ENCODE measurements around the gene CHST13. TPM values are rescaled to one million over a fixed set of nuclear protein-coding genes. Genes with fewer than 3 reads are reported as not detected.
A peak's percentile ranks its signal among the peaks of the same experiment; 100 is the strongest.
"Not testable (repeated sequence)": the region's sequence is repeated elsewhere in the genome, so short reads cannot be mapped to it uniquely, and the experiment has no call there.

Gene CHST13
- total RNA-seq, 1 donor from 2014 or later, result 43.8 TPM

DNA sequence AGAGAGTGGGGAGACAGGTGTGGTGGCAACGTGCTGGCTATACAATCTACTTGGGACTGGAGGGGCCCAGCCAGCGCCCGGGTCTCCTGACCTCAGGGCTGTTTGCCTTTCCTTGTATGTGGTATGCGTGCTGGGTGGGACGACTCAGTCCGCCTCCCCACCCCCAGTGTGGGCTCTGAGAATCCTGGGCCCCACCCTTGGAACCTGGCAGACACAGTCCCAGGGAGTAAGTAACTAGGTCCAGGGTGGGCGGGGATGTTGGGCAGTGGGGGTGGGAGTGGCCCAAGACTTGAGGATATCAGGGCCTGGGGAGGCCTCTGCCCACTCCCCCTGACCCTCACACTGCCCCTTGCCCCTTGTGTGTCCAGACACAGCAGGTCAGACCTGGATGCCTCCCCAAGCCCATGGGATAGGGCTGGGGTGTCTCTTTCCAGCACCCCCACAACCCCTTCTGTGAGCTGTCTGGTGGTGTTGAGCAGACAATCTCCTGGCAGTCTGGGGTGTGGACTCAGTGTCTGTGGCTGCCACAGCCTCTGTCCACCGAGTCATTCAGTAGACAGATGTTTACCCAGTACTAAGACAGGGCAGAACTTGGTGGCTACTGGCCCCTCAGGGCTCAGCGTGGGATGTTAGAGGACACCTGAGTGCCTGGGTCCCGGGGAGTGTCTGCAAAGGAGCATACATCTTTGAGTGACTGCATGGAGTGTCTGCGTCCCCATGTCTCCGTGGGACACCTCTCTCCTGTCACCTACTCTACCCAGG, 1.3 kb downstream of the CHST13 start:
- no peak for ATAC-seq
- DNase-seq (ENCODE audit: low spot score), result no peak

- no peak for DNase-seq (ENCODE audit: low spot score)
- ATAC-seq, result peak; percentile 3
These were observed 2.1 kb downstream of the CHST13 start for GRCh38 chr3:126525853-126526667.

DNA sequence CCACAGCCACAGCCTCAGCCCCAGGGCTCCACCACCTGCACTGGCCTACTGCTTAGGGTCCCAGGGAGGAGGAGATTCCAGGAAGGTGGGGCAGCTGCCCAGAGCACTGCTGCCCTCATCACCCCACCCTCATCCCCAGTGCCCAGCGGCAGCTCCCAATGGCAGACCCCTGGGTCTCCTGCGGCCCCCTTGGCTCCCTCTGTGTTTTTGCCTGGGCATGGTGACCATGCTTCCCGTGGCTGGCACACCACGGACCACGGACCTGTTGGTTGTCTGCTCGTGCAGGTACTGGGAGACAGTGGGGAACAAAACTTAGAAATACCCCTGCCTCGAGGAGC, 2.7 kb downstream of the CHST13 start:
- DNase-seq (ENCODE audit: low spot score), result no peak
- ATAC-seq, result no peak

GRCh38 chr3:126527006-126527405, 3.1 kb downstream of the CHST13 start:
- no peak for ATAC-seq
- no peak for DNase-seq (ENCODE audit: low spot score)

DNA sequence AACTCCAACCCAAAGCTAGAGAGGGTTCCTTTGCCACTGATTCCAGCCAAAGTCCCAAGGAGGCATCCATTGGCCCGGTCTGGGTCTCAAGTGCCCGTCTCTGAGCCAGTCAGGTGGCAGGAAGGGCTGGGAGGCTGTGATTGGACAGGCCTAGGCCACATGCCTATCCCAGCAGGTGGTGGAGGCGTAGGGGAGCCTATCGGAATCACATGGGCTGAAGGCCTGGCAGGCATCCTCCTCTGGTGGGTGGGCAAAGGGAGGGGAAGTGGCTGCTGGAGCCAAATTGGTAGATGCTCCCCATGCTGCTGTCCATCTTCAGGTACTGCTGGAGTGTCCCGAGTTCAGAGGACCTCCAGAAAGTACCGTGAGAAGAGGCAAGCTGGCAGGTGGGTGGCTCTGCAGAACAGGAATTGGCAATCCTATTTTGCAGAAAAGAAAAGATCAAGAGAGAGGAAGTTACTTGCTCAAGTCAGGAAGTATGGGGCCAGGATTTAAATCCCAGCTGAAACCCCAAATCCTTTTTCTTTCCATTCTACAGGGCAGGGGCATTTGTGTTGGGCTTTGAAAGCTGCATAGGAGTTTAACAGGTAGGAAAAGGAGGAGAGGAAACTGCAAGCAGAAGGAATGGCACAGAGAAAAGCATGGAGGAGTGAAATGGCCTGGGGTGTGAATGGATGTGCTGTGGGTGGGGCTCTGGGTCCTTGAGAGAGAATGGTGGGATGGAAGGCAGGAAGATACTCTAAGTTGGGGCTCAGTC, 3.7 kb downstream of the CHST13 start:
- ATAC-seq (no peak), DNase-seq (ENCODE audit: low spot score) (no peak)

GRCh38 chr3:126528419-126528799, 4.5 kb downstream of the CHST13 start:
- DNase-seq (ENCODE audit: low spot score), result no peak
- no peak for ATAC-seq

GRCh38 chr3:126528800-126529541, 5.0 kb downstream of the CHST13 start:
- DNase-seq (ENCODE audit: low spot score), result peak; percentile 93
- ATAC-seq, result peak; percentile 48

GRCh38 chr3:126529585-126530170, 5.7 kb downstream of the CHST13 start:
- no peak for ATAC-seq
- DNase-seq (ENCODE audit: low spot score), result no peak

GRCh38 chr3:126530171-126531050, 6.5 kb downstream of the CHST13 start:
- ATAC-seq, result peak; percentile 69

GRCh38 chr3:126531051-126531330, 7.0 kb downstream of the CHST13 start:
- DNase-seq (ENCODE audit: low spot score) (no peak), ATAC-seq (peak; percentile 37)

More at GRCh38 chr3:126530171-126531050, 6.5 kb downstream of the CHST13 start:
- DNase-seq (ENCODE audit: low spot score), result peak; percentile 82

DNA sequence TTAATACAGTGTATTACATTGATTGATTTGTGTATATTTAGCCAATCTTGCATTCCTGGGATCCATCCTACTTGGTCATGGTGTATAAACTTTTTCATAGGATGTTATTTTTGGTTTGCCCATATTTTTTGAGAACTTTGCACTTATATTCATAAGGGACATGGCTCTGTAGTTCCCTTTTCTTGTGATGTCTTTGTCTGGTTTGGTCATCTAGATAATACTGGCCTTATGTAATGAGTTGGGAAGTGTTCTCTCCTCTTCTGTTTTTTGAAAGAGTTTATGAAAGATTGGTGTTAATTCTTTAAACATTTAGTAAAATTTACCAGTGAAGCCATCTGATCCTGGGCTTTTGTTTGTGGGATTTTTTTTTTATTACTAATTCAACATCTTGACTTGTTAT, 9.6 kb downstream of the CHST13 start:
- DNase-seq (ENCODE audit: low spot score), result no peak
- ATAC-seq, result no peak

DNA sequence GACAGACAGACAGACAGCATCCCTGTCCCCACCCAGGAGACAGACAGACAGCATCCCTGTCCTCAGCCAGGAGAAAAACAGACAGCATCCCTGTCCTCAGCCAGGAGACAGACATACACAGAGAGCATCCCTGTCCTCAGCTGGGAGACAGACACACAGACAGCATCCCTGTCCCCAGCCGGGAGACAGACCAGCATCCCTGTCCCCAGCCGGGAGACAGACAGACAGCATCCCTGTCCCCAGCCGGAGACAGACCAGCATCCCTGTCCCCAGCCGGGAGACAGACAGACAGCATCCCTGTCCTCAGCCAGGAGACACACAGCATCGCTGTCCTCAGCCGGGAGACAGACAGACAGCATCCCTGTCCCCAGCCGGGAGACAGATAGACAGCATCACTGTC, 10.8 kb downstream of the CHST13 start:
- DNase-seq (ENCODE audit: low spot score); ATAC-seq: not testable (repeated sequence)

DNA sequence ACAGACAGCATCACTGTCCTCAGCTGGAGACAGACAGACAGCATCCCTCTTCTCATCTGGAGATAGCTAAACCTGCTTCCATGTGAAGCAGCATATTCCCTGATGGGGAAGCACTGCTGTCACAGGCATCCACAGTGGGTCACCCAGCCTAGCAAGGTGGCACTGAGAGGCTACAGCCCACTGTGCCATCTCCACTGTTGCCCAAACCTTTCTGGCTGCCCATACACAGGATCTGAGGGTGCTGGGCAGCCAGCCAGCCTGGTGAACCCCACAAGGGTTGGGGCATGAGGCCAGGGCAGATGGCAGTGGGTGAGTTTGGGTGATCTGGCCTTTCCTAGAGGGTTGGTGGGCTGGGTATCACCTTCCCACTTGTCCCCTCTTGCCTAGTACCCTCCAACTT, 11.7 kb downstream of the CHST13 start:
- ATAC-seq (no peak), DNase-seq (ENCODE audit: low spot score) (no peak)

GRCh38 chr3:126536126-126536525, 12.2 kb downstream of the CHST13 start:
- ATAC-seq (no peak), DNase-seq (ENCODE audit: low spot score) (peak; percentile 40)

- DNase-seq (ENCODE audit: low spot score), result peak; percentile 44
- peak; percentile 31 for ATAC-seq
These were observed 13.3 kb downstream of the CHST13 start for GRCh38 chr3:126537116-126537729.

DNA sequence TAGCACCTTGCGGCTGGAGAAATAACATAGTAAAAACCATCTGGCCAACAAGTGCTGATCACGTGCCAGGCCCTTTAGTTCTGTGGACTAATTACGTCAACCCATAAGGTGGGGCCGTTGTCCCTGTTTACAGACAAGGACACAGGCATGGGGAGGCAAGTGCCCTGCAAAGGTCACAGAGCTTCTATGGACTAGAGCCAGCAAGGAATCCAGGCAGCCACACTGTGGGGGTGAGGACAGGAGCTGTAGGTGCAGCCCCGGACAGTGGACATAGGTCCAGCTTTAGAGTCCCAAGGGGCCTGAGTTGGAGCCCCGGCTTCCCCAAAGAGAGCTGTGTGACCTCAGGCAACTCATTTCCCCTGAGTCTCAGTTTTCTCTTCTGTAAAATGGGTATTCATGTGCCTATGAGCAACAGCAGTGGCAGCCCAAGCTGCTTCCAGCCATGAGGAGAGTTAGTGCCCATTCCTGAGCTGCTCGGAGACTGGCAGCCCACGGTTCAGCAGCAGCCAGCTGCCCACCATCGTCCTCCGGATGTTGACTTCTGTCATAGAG, 13.9 kb downstream of the CHST13 start:
- DNase-seq (ENCODE audit: low spot score) (peak; percentile 86), ATAC-seq (peak; percentile 85)

DNA sequence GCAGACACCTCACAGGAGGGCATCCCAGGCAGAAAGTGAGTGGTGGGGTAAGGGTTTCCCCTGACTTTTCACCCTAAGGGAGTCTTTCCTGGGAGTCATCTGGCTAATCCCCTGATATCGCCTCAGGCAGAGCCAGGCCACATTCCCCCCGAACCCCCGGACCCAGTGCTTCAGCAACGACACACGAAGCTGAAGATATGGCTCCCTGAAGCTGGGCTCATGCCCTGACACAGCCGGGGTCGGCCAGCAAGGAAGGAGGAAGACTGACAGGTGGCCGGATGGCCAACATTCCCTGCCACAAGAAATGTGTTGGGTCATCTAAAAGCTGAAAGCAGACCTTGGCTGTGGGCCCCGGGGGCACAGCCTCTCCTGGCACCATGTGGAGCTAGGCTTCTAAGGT, 14.4 kb downstream of the CHST13 start:
- ATAC-seq, result peak; percentile 39
- DNase-seq (ENCODE audit: low spot score), result peak; percentile 58

DNA sequence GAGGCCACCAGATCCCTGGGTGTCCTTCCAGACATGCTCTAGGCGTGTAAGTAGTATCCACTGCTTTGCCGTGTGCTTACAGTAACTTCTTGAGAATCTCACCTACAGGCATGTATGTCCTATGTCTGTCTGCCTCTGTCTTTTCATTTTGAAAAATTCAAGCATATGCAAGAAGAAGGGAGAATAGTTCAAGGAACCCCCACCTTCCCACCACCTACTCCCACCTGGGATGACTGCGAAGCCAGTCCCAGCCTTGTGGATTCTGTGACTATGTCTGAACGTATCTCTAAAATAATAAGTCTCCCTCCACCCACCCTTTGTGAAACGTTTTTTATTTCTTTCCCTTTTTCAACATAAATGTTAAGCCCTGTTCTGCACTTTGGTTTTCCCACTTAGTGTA, 15.0 kb downstream of the CHST13 start:
- no peak for ATAC-seq
- DNase-seq (ENCODE audit: low spot score), result no peak

All from left lobe of liver (tissue), 2 donors.